Retinal pigment epithelial cell (primary cell): ENCODE measurements around the gene AK4.

Experiments used
- DNase-seq: peaks from one replicate; pipeline ENCODE4 v3.0.0-alpha.2; 2010; ENCODE audit warnings: low read depth
- H3K4me3 ChIP-seq: 2 replicates; pipeline ENCODE4 v1.5.1; 2011; ENCODE audit warnings: mild to moderate bottlenecking, low read length, control low read depth, moderate library complexity
- CTCF ChIP-seq: conservative IDR thresholded peaks from 2 replicates; pipeline ENCODE4 v1.5.1; 2011; ENCODE audit warnings: low read depth, low read length, control low read depth, inconsistent platforms

The AK4 gene

GRCh38 chr1:65195495-65196417 is 47.8 kb downstream of the AK4 start:
- DNase-seq, result no peak
- no peak for TF ChIP-seq CTCF
- no peak overlapping the region for H3K4me3 ChIP-seq

GRCh38 chr1:65196926-65197325 is 48.9 kb downstream of the AK4 start:
- no peak for DNase-seq
- TF ChIP-seq CTCF, result no peak
- H3K4me3 ChIP-seq, result no peak overlapping the region

GRCh38 chr1:65197636-65198035 is 49.6 kb downstream of the AK4 start:
- no peak overlapping the region for H3K4me3 ChIP-seq
- no peak for TF ChIP-seq CTCF
- DNase-seq, result no peak

- no peak for TF ChIP-seq CTCF
- no peak for DNase-seq
- H3K4me3 ChIP-seq, result no peak overlapping the region
These were observed 50.1 kb downstream of the AK4 start for GRCh38 chr1:65198096-65198495.

GRCh38 chr1:65200411-65200810 is 52.4 kb downstream of the AK4 start:
- no peak for DNase-seq
- TF ChIP-seq CTCF, result no peak
- H3K4me3 ChIP-seq, result no peak overlapping the region

- TF ChIP-seq CTCF, result no peak
- H3K4me3 ChIP-seq, result no peak overlapping the region
- no peak for DNase-seq
These were observed 58.8 kb downstream of the AK4 start for GRCh38 chr1:65206836-65207235.

- no peak for DNase-seq
- no peak for TF ChIP-seq CTCF
- no peak overlapping the region for H3K4me3 ChIP-seq
These were observed 59.3 kb downstream of the AK4 start for GRCh38 chr1:65207317-65207716.
